Measurements from ENCODE around the gene PACSIN1. TPM values are rescaled to one million over a fixed set of nuclear protein-coding genes. Genes with fewer than 3 reads are reported as not detected.

PACSIN1 gene
- total RNA-seq, 1 experiment from 2014 or later: 5.0 TPM

GRCh38 chr6:34476921-34477320 is 11.0 kb downstream of the PACSIN1 start:
- ATAC-seq (no peak), DNase-seq (ENCODE audit: low read depth, low spot score) (no peak)
- no peaks in the 10 kb centered on the region for H4K20me1 ChIP-seq (ENCODE audit: insufficient read depth)
- no peak overlapping the region for H3K4me2 ChIP-seq (ENCODE audit: low read length)
- intact Hi-C loops (cut with micrococcal nuclease): no loop called here
- H3K9ac ChIP-seq (ENCODE audit: low read length): no peak overlapping the region
- TF ChIP-seq REST (IDR thresholded peaks at IDR 0.05; ENCODE audit: low read depth) (no peak), ELF1 (IDR thresholded peaks at IDR 0.05; ENCODE audit: borderline replicate concordance, low read depth) (no peak), FOSL1 (IDR thresholded peaks at IDR 0.05; ENCODE audit: low read depth) (no peak), CBX3 (IDR thresholded peaks at IDR 0.05; ENCODE audit: low read depth) (no peak), ZNF274 (IDR thresholded peaks at IDR 0.05; ENCODE audit: low read depth, low read length) (no peak), SRF (IDR thresholded peaks at IDR 0.05; ENCODE audit: low read depth) (no peak), RAD21 (IDR thresholded peaks at IDR 0.05; ENCODE audit: low read depth) (no peak), EZH2phosphoT487 (IDR thresholded peaks at IDR 0.05; ENCODE audit: borderline replicate concordance) (no peak), ZBTB33 (IDR thresholded peaks at IDR 0.05; ENCODE audit: extremely low read depth, insufficient replicate concordance, low read length) (no peak), CEBPB (IDR thresholded peaks at IDR 0.05; ENCODE audit: low read depth) (no peak), SIN3A (IDR thresholded peaks at IDR 0.05; ENCODE audit: low read depth) (no peak), POLR2AphosphoS5 (IDR thresholded peaks at IDR 0.05; ENCODE audit: low read depth, low read length) (no peak), CTCF (IDR thresholded peaks at IDR 0.05 in 2 of 3, conservative IDR thresholded peaks at IDR 0.05 in 1 of 3; ENCODE audit: borderline replicate concordance in 1 of 3, insufficient read depth in 1 of 3, low read depth in 2 of 3, low read length in 2 of 3) (no peak), MAX (IDR thresholded peaks at IDR 0.05) (no peak), ATF3 (IDR thresholded peaks at IDR 0.05) (no peak), SP1 (IDR thresholded peaks at IDR 0.05; ENCODE audit: low read depth) (no peak), JUND (IDR thresholded peaks at IDR 0.05) (no peak)
- H3K36me3 ChIP-seq (ENCODE audit: control insufficient read depth in 1 of 2, insufficient read depth in 2 of 2, low read length in 2 of 2): no peaks in the 10 kb centered on the region
- ChIA-PET POLR2A (interaction anchor here (0.6 kb wide), 1 partner anchor 69 kb away, joined by 4 read pairs; no protein-coding TSS in a partner anchor), RAD21 (ENCODE audit: low non-redundant PET in 1 of 2, low total read pairs in 2 of 2, uncharacterized antibody in 2 of 2, unreplicated experiment in 2 of 2) (no interaction called here), CTCF (interaction anchor here (1.5 kb wide), 1 partner anchor 17 kb away, joined by 5 read pairs; no protein-coding TSS in a partner anchor)
- no peaks in the 10 kb centered on the region for H3K4me1 ChIP-seq (ENCODE audit: control insufficient read depth in 1 of 2, insufficient read depth in 2 of 2, low read length in 2 of 2)
- BruUV-seq (replicated peaks): no TSS peak
- no peaks in the 10 kb centered on the region for H3K27me3 ChIP-seq (ENCODE audit: insufficient read depth, low read length)
- no peaks in the 10 kb centered on the region for H3K9me2 ChIP-seq (ENCODE audit: insufficient read depth)
- no peak overlapping the region for H3K4me3 ChIP-seq (replicated peaks in 1 of 2; ENCODE audit: low read depth in 1 of 2, low read length in 2 of 2)
- no peak overlapping the region for H2AFZ ChIP-seq (ENCODE audit: low read depth, low read length, poor library complexity, severe bottlenecking)
- no peaks in the 10 kb centered on the region for H3K79me2 ChIP-seq (ENCODE audit: insufficient read depth, low read length)
- no peak overlapping the region for H3K27ac ChIP-seq (ENCODE audit: low read depth, low read length)
- H3K9me3 ChIP-seq (ENCODE audit: control insufficient read depth in 1 of 2, insufficient read depth in 1 of 2, low read depth in 1 of 2, low read length in 2 of 2): no peaks in the 10 kb centered on the region; a peak in 1 of 4 replicates
